Loucy (cell line): ENCODE measurements around the gene KSR2.

Experiments
- EZH2phosphoT487 ChIP-seq: fragments of 200-600 bp; IDR thresholded peaks from 2 replicates; pipeline ENCODE4 v1.6.1; 2018; ENCODE audit warnings: antibody characterized with exemption, mild to moderate bottlenecking, moderate library complexity, borderline replicate concordance
- TF ChIP-seq, protein P1 (sequence below): fragments of 200-600 bp; sonication (generic); conservative IDR thresholded peaks from 2 replicates; pipeline ENCODE4 v1.5.1; 2014; ENCODE audit warnings: mild to moderate bottlenecking, antibody characterized with exemption, low read length

DNA sequence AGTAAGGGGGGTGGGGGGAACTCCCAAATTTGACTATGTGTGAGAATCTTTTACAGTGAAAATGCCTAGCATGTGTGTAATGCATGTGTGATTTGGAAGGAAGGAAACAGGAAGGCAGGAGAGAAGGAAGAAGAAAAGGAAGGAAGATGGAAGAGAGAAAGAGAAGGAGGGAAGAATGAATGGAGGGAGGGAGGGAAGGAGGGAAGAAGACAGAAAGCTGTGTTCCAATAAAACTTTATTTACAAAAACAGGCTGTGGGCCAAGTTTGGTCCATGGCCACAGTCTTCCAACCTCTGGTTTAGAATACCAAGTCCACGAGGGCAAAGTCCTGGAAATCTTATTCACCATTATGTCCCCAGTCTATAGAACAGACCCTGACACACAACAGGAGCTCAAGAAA is 278.9 kb downstream of the KSR2 start:
- TF ChIP-seq, protein P1, sequence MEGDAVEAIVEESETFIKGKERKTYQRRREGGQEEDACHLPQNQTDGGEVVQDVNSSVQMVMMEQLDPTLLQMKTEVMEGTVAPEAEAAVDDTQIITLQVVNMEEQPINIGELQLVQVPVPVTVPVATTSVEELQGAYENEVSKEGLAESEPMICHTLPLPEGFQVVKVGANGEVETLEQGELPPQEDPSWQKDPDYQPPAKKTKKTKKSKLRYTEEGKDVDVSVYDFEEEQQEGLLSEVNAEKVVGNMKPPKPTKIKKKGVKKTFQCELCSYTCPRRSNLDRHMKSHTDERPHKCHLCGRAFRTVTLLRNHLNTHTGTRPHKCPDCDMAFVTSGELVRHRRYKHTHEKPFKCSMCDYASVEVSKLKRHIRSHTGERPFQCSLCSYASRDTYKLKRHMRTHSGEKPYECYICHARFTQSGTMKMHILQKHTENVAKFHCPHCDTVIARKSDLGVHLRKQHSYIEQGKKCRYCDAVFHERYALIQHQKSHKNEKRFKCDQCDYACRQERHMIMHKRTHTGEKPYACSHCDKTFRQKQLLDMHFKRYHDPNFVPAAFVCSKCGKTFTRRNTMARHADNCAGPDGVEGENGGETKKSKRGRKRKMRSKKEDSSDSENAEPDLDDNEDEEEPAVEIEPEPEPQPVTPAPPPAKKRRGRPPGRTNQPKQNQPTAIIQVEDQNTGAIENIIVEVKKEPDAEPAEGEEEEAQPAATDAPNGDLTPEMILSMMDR = no peak
- no peak for TF ChIP-seq EZH2phosphoT487
